Stimulated activated CD4-positive, alpha-beta T cell treated with anti-CD3 and anti-CD28 coated beads, Interleukin-4, amount 100 ng/mL, for 4 hours (primary cell): ENCODE results near the gene GRK4.
"Not testable (repeated sequence)": the region's sequence is repeated elsewhere in the genome, so short reads cannot be mapped to it uniquely, and the experiment has no call there.

Source experiments
- DNase-seq, 2 experiments: peaks; one replicate each; pipeline ENCODE4 v3.0.0-alpha.2; 2020

The GRK4 gene

GRCh38 chr4:2942532-2943363 lies 20.6 kb upstream of the GRK4 start:
- no peak for DNase-seq

- DNase-seq, result no peak
These were observed 19.8 kb upstream of the GRK4 start for GRCh38 chr4:2943364-2944090.

- DNase-seq, result no peak
These were observed 19.3 kb upstream of the GRK4 start for GRCh38 chr4:2944091-2944482.

DNA sequence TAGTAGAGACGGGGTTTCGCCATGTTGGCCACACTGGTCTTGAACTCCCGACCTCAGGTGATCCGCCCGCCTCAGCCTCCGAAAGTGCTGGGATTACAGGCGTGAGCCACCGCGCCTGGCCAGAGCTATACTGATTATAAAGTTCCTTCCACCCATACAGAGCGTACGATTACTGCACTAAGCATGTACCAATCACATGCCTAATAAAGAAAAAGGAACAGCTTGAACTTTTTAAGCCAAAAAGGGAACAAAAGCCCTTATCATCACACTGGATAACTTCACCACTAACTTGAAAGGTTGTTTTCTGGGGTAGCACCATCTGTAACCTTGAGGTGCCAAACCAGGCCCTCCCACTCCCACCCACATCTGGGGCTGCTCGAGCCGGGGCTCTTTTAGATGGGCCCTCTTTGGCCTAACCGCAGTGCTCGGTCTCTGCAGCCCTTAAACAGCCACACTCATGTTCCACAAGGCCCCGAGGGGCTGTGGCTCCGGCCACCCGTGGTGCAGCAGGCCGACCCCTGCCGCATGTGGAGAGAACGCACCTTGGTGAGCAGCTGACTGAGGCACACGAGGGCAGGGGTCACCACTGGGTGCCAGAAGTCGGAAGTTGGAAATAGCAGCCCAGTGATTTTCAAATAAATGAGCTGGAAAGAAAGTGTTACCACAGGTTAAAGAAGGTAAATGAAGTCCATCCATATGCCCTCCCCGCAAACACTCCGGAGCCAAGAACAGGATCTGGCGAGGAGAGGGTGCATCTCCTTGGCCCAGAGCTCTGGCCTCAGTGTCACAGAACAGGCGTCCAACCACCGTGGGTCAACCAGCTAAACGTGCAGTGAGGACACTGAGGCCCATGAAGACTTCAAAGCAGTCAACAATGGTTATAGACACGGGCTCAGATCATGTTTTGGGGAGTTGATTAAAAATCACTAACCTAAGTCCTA lies 18.5 kb upstream of the GRK4 start:
- DNase-seq, result no peak

GRCh38 chr4:2945619-2946604 lies 17.5 kb upstream of the GRK4 start:
- not testable (repeated sequence) for DNase-seq

DNA sequence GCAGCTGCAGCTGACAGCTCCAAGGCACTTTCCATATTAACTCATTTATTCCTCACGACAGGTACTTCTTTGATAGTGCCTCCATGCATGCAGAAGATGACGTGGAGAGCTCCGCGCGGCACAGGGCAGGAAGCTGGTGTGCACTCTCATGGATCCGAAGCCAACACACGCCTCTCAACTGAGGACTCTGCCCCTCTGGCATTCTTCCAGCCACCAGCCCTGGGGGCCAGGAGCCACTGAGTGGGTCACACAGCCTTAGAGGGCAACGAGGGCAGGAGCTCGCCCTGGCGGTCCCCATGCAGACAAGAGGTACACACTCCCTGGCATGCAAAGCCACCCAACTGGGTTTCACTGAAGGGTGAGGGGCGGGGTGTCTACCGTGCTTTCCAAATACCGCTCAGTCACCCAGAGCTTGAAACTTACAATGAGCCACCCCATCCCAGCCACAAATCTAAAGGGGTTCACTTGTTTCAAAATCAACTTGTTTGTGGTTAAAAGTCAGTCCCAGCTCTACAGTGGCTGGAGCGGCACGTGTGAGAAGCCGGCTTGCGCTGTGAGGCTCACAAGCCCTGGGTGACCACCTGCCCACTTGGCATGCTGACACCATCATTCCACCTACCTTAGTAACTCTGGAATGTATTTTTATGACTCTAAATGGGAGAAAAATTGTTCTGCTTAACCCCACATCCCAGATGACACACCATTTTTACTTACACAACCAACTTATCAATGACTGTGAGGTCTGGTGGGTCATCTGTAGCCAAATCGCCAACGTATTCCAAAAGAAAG lies 16.4 kb upstream of the GRK4 start:
- DNase-seq, result no peak

DNA sequence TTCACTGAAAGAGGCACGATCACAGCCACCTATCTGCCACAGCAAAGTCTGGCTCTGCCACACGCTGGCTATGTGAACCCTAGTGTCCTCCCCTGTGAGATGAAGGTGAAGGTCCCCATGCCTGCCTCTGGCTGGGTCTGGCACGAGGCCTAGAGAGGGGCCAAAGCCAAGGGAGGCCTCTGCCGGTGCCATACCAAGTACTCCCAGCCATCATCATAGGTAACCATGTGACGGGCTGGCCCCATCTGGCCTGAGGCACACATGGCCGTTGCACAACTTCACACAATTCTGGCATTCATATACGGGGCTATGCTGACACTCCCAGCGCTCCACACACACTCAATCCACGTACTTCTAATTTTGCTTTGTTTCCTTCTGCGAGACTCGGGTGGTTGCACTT lies 15.4 kb upstream of the GRK4 start:
- DNase-seq, result no peak

- no peak for DNase-seq
These were observed 14.2 kb upstream of the GRK4 start for GRCh38 chr4:2948895-2949781.

DNA sequence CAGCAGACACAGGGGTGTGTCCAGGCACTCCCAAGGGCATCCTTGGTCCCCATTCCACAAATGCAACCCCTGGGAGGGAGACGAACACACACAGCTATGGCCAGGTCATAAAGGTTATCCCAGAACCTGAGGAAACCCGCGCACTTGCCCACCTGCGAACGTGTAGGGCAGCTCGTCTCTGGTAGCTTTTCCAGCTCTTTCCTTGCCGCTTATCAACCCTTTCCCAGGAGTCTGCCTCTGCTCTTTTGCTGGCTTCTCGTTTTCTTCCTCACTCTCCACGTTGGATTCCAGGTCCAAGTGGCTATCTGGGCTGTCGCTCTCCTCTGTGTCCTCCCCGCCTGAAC lies 13.6 kb upstream of the GRK4 start:
- DNase-seq, result no peak

GRCh38 chr4:2950221-2950989 lies 13.0 kb upstream of the GRK4 start:
- no peak for DNase-seq

GRCh38 chr4:2953496-2953895 lies 9.9 kb upstream of the GRK4 start:
- no peak for DNase-seq

- DNase-seq, result peak; percentile 63 to 68
These were observed 8.8 kb upstream of the GRK4 start for GRCh38 chr4:2954358-2955185.

GRCh38 chr4:2955186-2956044 lies 8.0 kb upstream of the GRK4 start:
- not testable (repeated sequence) for DNase-seq

GRCh38 chr4:2958446-2958845 lies 4.9 kb upstream of the GRK4 start:
- no peak for DNase-seq

DNA sequence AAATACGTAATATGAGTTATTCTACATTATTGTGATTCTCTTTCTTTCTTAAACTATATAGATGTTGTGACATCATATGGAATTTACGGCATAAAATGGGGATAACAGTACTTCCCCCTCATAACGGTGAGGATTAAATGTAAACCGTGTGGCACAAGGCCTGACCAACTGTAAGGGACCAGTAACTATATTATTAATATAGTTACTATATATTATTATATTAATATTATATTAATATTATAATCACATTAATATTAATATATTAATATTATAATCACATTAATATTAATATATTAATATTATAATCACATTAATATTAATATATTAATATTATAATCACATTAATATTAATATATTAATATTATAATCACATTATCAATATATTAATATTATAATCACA lies 2.9 kb upstream of the GRK4 start:
- not testable (repeated sequence) for DNase-seq

GRCh38 chr4:2961421-2961810 lies 2.0 kb upstream of the GRK4 start:
- DNase-seq, result no peak

- DNase-seq, result peak in 1 of 2 experiments; percentile 52
These were observed 1.4 kb upstream of the GRK4 start for GRCh38 chr4:2961811-2962441.
